Activated CD8-positive, alpha-beta memory T cell treated with anti-CD3 and anti-CD28 coated beads for 48 hours (primary cell): ENCODE measurements around the gene ANGPTL1.

Experiments used
- DNase-seq, 3 experiments: peaks; one replicate each; pipeline ENCODE4 v3.0.0-alpha.2; 2020; ENCODE audit warnings: low read depth in 2 of 3, low spot score in 2 of 3

ANGPTL1 gene

GRCh38 chr1:178870944-178871343 is at the start of gene ANGPTL1:
Gene ANGPTL1 (minus strand): TSS chr1:178871077. CDS start chr1:178865776, 5,301 bp downstream.
- no peak for DNase-seq

- DNase-seq = no peak
These were observed 48.7 kb upstream of the ANGPTL1 start for GRCh38 chr1:178919581-178919980.

GRCh38 chr1:178918955-178919354 is 48.1 kb upstream of the ANGPTL1 start:
- no peak for DNase-seq

- no peak for DNase-seq
These were observed 47.4 kb upstream of the ANGPTL1 start for GRCh38 chr1:178918308-178918707.

GRCh38 chr1:178916448-178917174 is 45.7 kb upstream of the ANGPTL1 start:
- no peak for DNase-seq

GRCh38 chr1:178912597-178912996 is 41.7 kb upstream of the ANGPTL1 start:
- DNase-seq = no peak

- no peak for DNase-seq
These were observed 39.1 kb upstream of the ANGPTL1 start for GRCh38 chr1:178910023-178910422.

- DNase-seq = no peak
These were observed 37.5 kb upstream of the ANGPTL1 start for GRCh38 chr1:178908358-178908757.

GRCh38 chr1:178901482-178902125 is 30.7 kb upstream of the ANGPTL1 start:
- DNase-seq = no peak

- DNase-seq = no peak
These were observed 28.5 kb upstream of the ANGPTL1 start for GRCh38 chr1:178899402-178899801.

GRCh38 chr1:178898401-178898800 is 27.5 kb upstream of the ANGPTL1 start:
- DNase-seq = no peak

GRCh38 chr1:178895928-178896327 is 25.1 kb upstream of the ANGPTL1 start:
- no peak for DNase-seq

- no peak for DNase-seq
These were observed 15.7 kb upstream of the ANGPTL1 start for GRCh38 chr1:178886551-178886950.

- DNase-seq = no peak
These were observed 15.0 kb upstream of the ANGPTL1 start for GRCh38 chr1:178885869-178886268.

- no peak for DNase-seq
These were observed 11.1 kb upstream of the ANGPTL1 start for GRCh38 chr1:178881950-178882349.

- no peak for DNase-seq
These were observed 7.0 kb upstream of the ANGPTL1 start for GRCh38 chr1:178877896-178878295.

- no peak for DNase-seq
These were observed 5.1 kb upstream of the ANGPTL1 start for GRCh38 chr1:178875936-178876335.

GRCh38 chr1:178874966-178875365 is 4.1 kb upstream of the ANGPTL1 start:
- no peak for DNase-seq

GRCh38 chr1:178871551-178872320 is 859 bp upstream of the ANGPTL1 start:
- DNase-seq = no peak

GRCh38 chr1:178870221-178870620 is 656 bp downstream of the ANGPTL1 start:
- DNase-seq = no peak

- no peak for DNase-seq
These were observed 1.7 kb downstream of the ANGPTL1 start for GRCh38 chr1:178869119-178869697.

GRCh38 chr1:178868706-178869105 is 2.2 kb downstream of the ANGPTL1 start:
- no peak for DNase-seq
